Measurements from ENCODE around the gene SLC10A1. TPM values are rescaled to one million over a fixed set of nuclear protein-coding genes. Genes with fewer than 3 reads are reported as not detected.

SLC10A1 gene
- total and polyA plus RNA-seq, 2 of the 4 experiments (the other 2 are of a cell fraction): 0.03 TPM; not detected in 1

GRCh38 chr14:69773571-69774276 is 23.3 kb downstream of the SLC10A1 start:
- H3K79me1 ChIP-seq (ENCODE audit: low read depth in 1 of 2, low read length in 2 of 2): peaks cover 38 to 64% of the 10 kb centered on the region in 2 experiments
- no peak overlapping the region for H4K91ac ChIP-seq (ENCODE audit: insufficient read depth, low read depth, low read length)
- H2AK9ac ChIP-seq (replicated peaks; ENCODE audit: low read depth, low read length, poor library complexity): no peak overlapping the region
- no peak overlapping the region for H2AK5ac ChIP-seq (ENCODE audit: low read depth, low read length)
- peaks cover 58% of the 10 kb centered on the region for H3K36me3 ChIP-seq (ENCODE audit: control insufficient read depth, insufficient read depth, low read length)
- no peak overlapping the region for H3K14ac ChIP-seq (replicated peaks; ENCODE audit: low read depth, low read length)
- H4K8ac ChIP-seq (ENCODE audit: low read depth in 2 of 2, low read length in 2 of 2): no peak overlapping the region
- POLR2A ChIA-PET (ENCODE audit: unreplicated experiment): no interaction called here
- ATAC-seq (ENCODE audit: low read depth): no peak
- H2BK120ac ChIP-seq (ENCODE audit: low read depth, low read length): no peak overlapping the region
- no peak overlapping the region for H4K5ac ChIP-seq (ENCODE audit: low read depth, low read length)
- no CpG with 5 or more reads among the region's 7 CpGs for WGBS, 2 experiments (ENCODE audit: extremely low coverage in 2 of 2, insufficient read length in 1 of 2)
- H2BK15ac ChIP-seq (ENCODE audit: low read depth, low read length): no peak overlapping the region
- H2BK5ac ChIP-seq (ENCODE audit: low read depth, low read length, poor library complexity, severe bottlenecking): no peak overlapping the region
- intact Hi-C loops (cut with micrococcal nuclease): no loop called here
- no peak overlapping the region for H3K56ac ChIP-seq (ENCODE audit: extremely low read depth, insufficient read depth, low read length)
- H4K20me1 ChIP-seq (ENCODE audit: insufficient read depth, low read length): peaks cover 51% of the 10 kb centered on the region
- no peak overlapping the region for H2BK20ac ChIP-seq (ENCODE audit: low read depth, low read length)
- peaks cover 3% of the 10 kb centered on the region for H3K4me1 ChIP-seq (ENCODE audit: control insufficient read depth, insufficient read depth, low read length)
- CTCF ChIA-PET: interaction anchor here (0.6 kb wide), 1 partner anchor 179 kb away, joined by 9 read pairs; no protein-coding TSS in a partner anchor
- no peak overlapping the region for H3K27ac ChIP-seq (ENCODE audit: insufficient read depth, low read length)
- no peaks in the 10 kb centered on the region for H3K27me3 ChIP-seq (ENCODE audit: control insufficient read depth, insufficient read depth, low read length)
- no peak overlapping the region for H2AFZ ChIP-seq (replicated peaks; ENCODE audit: low read length, poor library complexity)
- H3K18ac ChIP-seq (ENCODE audit: low read depth, low read length): no peak overlapping the region
- dilution Hi-C loops (cut with HindIII; ENCODE audit: low sequenced_read_pairs, unreplicated experiment): no loop called here
- H3K9me1 ChIP-seq (ENCODE audit: insufficient read depth, low read length): peaks cover 15% of the 10 kb centered on the region
- no peak overlapping the region for H3K4me2 ChIP-seq (ENCODE audit: low read depth, low read length)
- H3K4me3 ChIP-seq (ENCODE audit: insufficient read depth, low read depth, low read length): no peak overlapping the region
- no peak overlapping the region for H3K4ac ChIP-seq (ENCODE audit: low read depth, low read length)
- no peak overlapping the region for H3K9ac ChIP-seq (ENCODE audit: low read depth, low read length)
- no peaks in the 10 kb centered on the region for H3K9me3 ChIP-seq (ENCODE audit: control insufficient read depth, insufficient read depth, low read length)
- DNase-seq: no peak
- in situ Hi-C loops (cut with MboI; ENCODE audit: low sequenced_read_pairs): no loop called here
- no peak overlapping the region for H3K23ac ChIP-seq (ENCODE audit: low read depth, low read length)
- no TSS peak for BruUV-seq (replicated peaks)
- TF ChIP-seq RFX5 (IDR thresholded peaks at IDR 0.05; ENCODE audit: low read depth, low read length) (no peak), CHD1 (IDR thresholded peaks at IDR 0.05; ENCODE audit: low read depth, low read length) (0 out of 2 replicates have a peak, but pooled peaks have one; percentile 44), FOS (IDR thresholded peaks at IDR 0.05; ENCODE audit: low read depth, low read length) (no peak), POLR2A (IDR thresholded peaks at IDR 0.05; ENCODE audit: low read depth, low read length) (peak; percentile 50)
